K562 (cell line): Measurements from ENCODE around the gene IGFL1. TPM values are rescaled to one million over a fixed set of nuclear protein-coding genes. Genes with fewer than 3 reads are reported as not detected.

Experiments
- BCL6 ChIP-seq: fragments of 250-450 bp; sonication (Bioruptor Pico); IDR thresholded peaks from 2 replicates; pipeline ENCODE4 v1.4.0; 2020
- CREB3L1 ChIP-seq: fragments of 450-650 bp; IDR thresholded peaks from 2 replicates; pipeline ENCODE4 v1.6.1; 2014; ENCODE audit warnings: low read depth, mild to moderate bottlenecking, moderate library complexity, borderline replicate concordance
- CUX1 ChIP-seq: fragments of 200-800 bp; sonication (Bioruptor generic); IDR thresholded peaks from 2 replicates; pipeline ENCODE4 v1.6.1; 2016; ENCODE audit warnings: missing genetic modification characterization, missing compliant biosample characterization
- DACH1 ChIP-seq: fragments of 450-650 bp; IDR thresholded peaks from 2 replicates; pipeline ENCODE4 v1.6.1; 2018; ENCODE audit not compliant: partially characterized antibody
- DIDO1 ChIP-seq: fragments of 450-650 bp; IDR thresholded peaks from 2 replicates; pipeline ENCODE4 v1.6.1; 2016; ENCODE audit warnings: low read depth, missing biosample characterization, missing genetic modification characterization
- GTF2E2 ChIP-seq: fragments of 200-800 bp; sonication (Bioruptor generic); IDR thresholded peaks from 2 replicates; pipeline ENCODE4 v1.6.1; 2016; ENCODE audit warnings: missing genetic modification characterization, missing compliant biosample characterization
- HDAC1 ChIP-seq, 2 experiments: fragments of 450-650 bp; IDR thresholded peaks; 2 replicates each; pipeline ENCODE4 v1.6.1; 2016 to 2017; ENCODE audit warnings: inconsistent platforms in 1 of 2, mild to moderate bottlenecking in 1 of 2, moderate library complexity in 1 of 2
- HOXB6 ChIP-seq: fragments of 250-450 bp; sonication (Bioruptor Pico); IDR thresholded peaks from 2 replicates; pipeline ENCODE4 v1.5.1; 2022; ENCODE audit warnings: mild to moderate bottlenecking, borderline replicate concordance
- MEF2A ChIP-seq: IDR thresholded peaks from 2 replicates; pipeline ENCODE4 v1.6.1; 2011; ENCODE audit warnings: low read depth, mild to moderate bottlenecking, low read length, moderate library complexity; ENCODE audit not compliant: control insufficient read depth
- MYNN ChIP-seq, 2 experiments: sonication (generic); formaldehyde crosslinking in 1 of 2; IDR thresholded peaks; 2 replicates each; pipeline versions ENCODE4 v1.5.0 to v1.6.1; 2016 to 2020; ENCODE audit warnings: antibody characterized with exemption in 1 of 2, missing genetic modification reagents in 1 of 2
- POLR2H ChIP-seq: IDR thresholded peaks from 2 replicates; pipeline ENCODE4 v1.6.1; 2016; ENCODE audit warnings: missing genetic modification characterization, low read depth, mild to moderate bottlenecking, control low read depth, missing compliant biosample characterization, moderate library complexity
- RAD21 ChIP-seq, 2 experiments: fragments of 250-450 bp in 1 of 2; fragments of 450-650 bp in 1 of 2; sonication (Bioruptor Pico) in 1 of 2; formaldehyde crosslinking in 1 of 2; IDR thresholded peaks in 1 of 2; conservative IDR thresholded peaks in 1 of 2; 2 replicates each; pipeline versions ENCODE4 v1.4.0 to v1.8.0; 2020 to 2022; ENCODE audit warnings: mild to moderate bottlenecking in 2 of 2, moderate library complexity in 1 of 2
- SAFB2 ChIP-seq: fragments of 200-400 bp; formaldehyde crosslinking; IDR thresholded peaks from 2 replicates; pipeline ENCODE4 v1.6.1; 2018; ENCODE audit warnings: borderline replicate concordance, low read length, low read depth, moderate library complexity; ENCODE audit not compliant: severe bottlenecking
- SOX6 ChIP-seq: fragments of 450-650 bp; IDR thresholded peaks from 2 replicates; pipeline ENCODE4 v1.6.1; 2014; ENCODE audit warnings: mild to moderate bottlenecking
- THRAP3 ChIP-seq: fragments of 450-650 bp; IDR thresholded peaks from 2 replicates; pipeline ENCODE4 v1.6.1; 2016; ENCODE audit warnings: mild to moderate bottlenecking, inconsistent platforms, borderline replicate concordance
- XRCC3 ChIP-seq: fragments of 450-650 bp; IDR thresholded peaks from 2 replicates; pipeline ENCODE4 v1.6.1; 2017; ENCODE audit warnings: mild to moderate bottlenecking, moderate library complexity
- ZKSCAN3 ChIP-seq: fragments of 250-450 bp; sonication (Bioruptor Pico); IDR thresholded peaks from 2 replicates; pipeline ENCODE4 v1.4.0; 2020
- ZNF121 ChIP-seq: sonication (generic); formaldehyde crosslinking; conservative IDR thresholded peaks from 2 replicates; pipeline ENCODE4 v1.8.0; 2022; ENCODE audit warnings: missing genetic modification reagents
- ZNF224 ChIP-seq: sonication (generic); formaldehyde crosslinking; IDR thresholded peaks from 2 replicates; pipeline ENCODE4 v1.8.0; 2022; ENCODE audit warnings: mild to moderate bottlenecking, missing genetic modification reagents
- ZNF431 ChIP-seq: sonication (generic); formaldehyde crosslinking; IDR thresholded peaks from 2 replicates; pipeline ENCODE4 v1.8.0; 2022; ENCODE audit warnings: mild to moderate bottlenecking, missing genetic modification reagents
- ZNF584 ChIP-seq: fragments of 200-800 bp; sonication (Bioruptor generic); IDR thresholded peaks from 2 replicates; pipeline ENCODE4 v1.6.1; 2016; ENCODE audit warnings: low read depth, mild to moderate bottlenecking, missing genetic modification characterization, missing compliant biosample characterization
- ZNF76 ChIP-seq: fragments of 250-450 bp; sonication (Bioruptor Pico); IDR thresholded peaks from 2 replicates; pipeline ENCODE4 v1.4.0; 2020; ENCODE audit warnings: mild to moderate bottlenecking, moderate library complexity, borderline replicate concordance
- ZNF780A ChIP-seq: fragments of 250-450 bp; sonication (Bioruptor Pico); IDR thresholded peaks from 2 replicates; pipeline ENCODE4 v1.5.0; 2021; ENCODE audit warnings: mild to moderate bottlenecking
- polyA plus RNA-seq, 8 experiments: library from polyadenylated mRNA; depleted of rRNA in 4 of 8; stranded (reverse) in 5 of 8; unstranded in 3 of 8; fragments of >200 nt; fragmentation: Nextera tagmentation in 2 of 8; fragmentation: Illumina TruSeq in 1 of 8; extraction: Ambion mirVana in 2 of 8; extraction: Trizol in 1 of 8; gene quantifications; 2 replicates each; pipeline versions ENCODE4 v1.2.1 to v1.2.3, GENCODE V29; 2011 to 2014; ENCODE audit warnings: inconsistent platforms in 1 of 8, missing spikeins in 1 of 8
- total RNA-seq, 7 experiments: library from RNA; depleted of rRNA in 6 of 7; stranded (reverse); fragments of >200 nt in 6 of 7; fragmentation: Illumina TruSeq in 2 of 7; extraction: Trizol in 2 of 7; gene quantifications; 2 replicates each; pipeline versions ENCODE4 v1.2.1 to v1.2.3, GENCODE V29; 2011 to 2021; ENCODE audit warnings: low replicate concordance in 1 of 7

IGFL1 gene
- total and polyA plus RNA-seq, 9 of the 15 experiments (the other 6 are each of a cell fraction or from before 2014, with no cell fraction given): not detected

DNA sequence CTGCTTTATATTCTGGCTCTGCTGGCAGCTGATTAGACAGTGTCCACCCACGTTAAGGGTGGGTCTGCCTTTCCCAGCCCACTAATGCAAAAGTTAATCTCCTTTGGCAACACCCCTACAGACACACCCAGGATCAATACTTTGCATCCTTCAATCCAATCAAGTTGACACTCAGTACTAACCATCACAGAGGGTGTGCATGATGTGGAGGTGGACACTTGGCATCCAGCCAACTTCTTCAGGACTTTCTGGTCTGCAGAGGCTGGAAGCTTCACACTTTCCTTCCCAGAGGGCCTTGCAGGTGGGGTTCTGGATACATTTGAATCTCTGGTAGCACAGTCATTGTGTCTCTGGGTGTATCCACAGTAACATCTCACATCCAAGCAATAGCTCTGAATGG lies 18.9 kb upstream of the IGFL1 start (continued):
- TF ChIP-seq ZNF780A (CRISPR knock-in tag) (no peak), HOXB6 (CRISPR knock-in tag) (no peak), ZKSCAN3 (CRISPR knock-in tag) (no peak), BCL6 (no peak), RAD21 (CRISPR knock-in tag; conservative IDR thresholded peaks at IDR 0.05 in 1 of 2, IDR thresholded peaks at IDR 0.05 in 1 of 2) (0 out of 4 replicates have a peak, but pooled peaks of 1 of the 2 experiments have one; percentile 27), POLR2H (no peak), DIDO1 (tag) (no peak), CREB3L1 (no peak), HDAC1 (IDR thresholded peaks at IDR 0.05) (no peak), ZNF76 (CRISPR knock-in tag) (no peak), ZNF121 (no peak), CUX1 (peak; percentile 74; the same call in 1 of the 2 replicates), MEF2A (no peak), DACH1 (no peak), SOX6 (no peak), ZNF431 (CRISPR knock-in tag) (no peak), GTF2E2 (tag) (no peak), MYNN (IDR thresholded peaks at IDR 0.05) (no peak), MYNN (CRISPR knock-in tag; IDR thresholded peaks at IDR 0.05) (no peak), ZNF584 (CRISPR knock-in tag) (no peak), XRCC3 (no peak), THRAP3 (no peak), ZNF224 (no peak), SAFB2 (no peak)
